GM19372 (cell line): ENCODE data around the gene MYLIP.

ENCODE experiments used
- ATAC-seq: cut with Tn5 transposase; IDR thresholded peaks from one replicate; pipeline ENCODE4 v1.9.1; 2021; ENCODE audit warnings: mild to moderate bottlenecking, low read depth, moderate library complexity; ENCODE audit not compliant: unreplicated experiment

Gene MYLIP

GRCh38 chr6:16136621-16137450 lies 8.0 kb downstream of the MYLIP start:
- no peak for ATAC-seq

- no peak for ATAC-seq
Measured at GRCh38 chr6:16137451-16137801, 8.5 kb downstream of the MYLIP start.

- ATAC-seq: no peak
Measured at GRCh38 chr6:16139556-16139955, 10.7 kb downstream of the MYLIP start.

GRCh38 chr6:16140607-16141006 lies 11.7 kb downstream of the MYLIP start:
- no peak for ATAC-seq

- ATAC-seq: no peak
Measured at GRCh38 chr6:16141514-16141913, 12.6 kb downstream of the MYLIP start.

GRCh38 chr6:16145038-16145437 lies 16.2 kb downstream of the MYLIP start:
- ATAC-seq: no peak

- no peak for ATAC-seq
Measured at GRCh38 chr6:16146028-16146427, 17.1 kb downstream of the MYLIP start.

- ATAC-seq: no peak
Measured at GRCh38 chr6:16146527-16146955, 17.7 kb downstream of the MYLIP start.

- no peak for ATAC-seq
Measured at GRCh38 chr6:16148498-16148897, 19.6 kb downstream of the MYLIP start.

- no peak for ATAC-seq
Measured at GRCh38 chr6:16149305-16149704, 20.4 kb downstream of the MYLIP start.

- ATAC-seq: no peak
Measured at GRCh38 chr6:16150098-16150497, 21.2 kb downstream of the MYLIP start.

GRCh38 chr6:16153211-16153820 lies 24.4 kb downstream of the MYLIP start:
- ATAC-seq: no peak

- ATAC-seq: no peak
Measured at GRCh38 chr6:16154904-16155303, 26.0 kb downstream of the MYLIP start.

- no peak for ATAC-seq
Measured at GRCh38 chr6:16157492-16157891, 28.6 kb downstream of the MYLIP start.

GRCh38 chr6:16157909-16158308 lies 29.0 kb downstream of the MYLIP start:
- ATAC-seq: no peak

GRCh38 chr6:16158943-16159557 lies 30.2 kb downstream of the MYLIP start:
- ATAC-seq: no peak

- ATAC-seq: no peak
Measured at GRCh38 chr6:16160794-16161193, 31.9 kb downstream of the MYLIP start.

- no peak for ATAC-seq
Measured at GRCh38 chr6:16162003-16162402, 33.1 kb downstream of the MYLIP start.

GRCh38 chr6:16163066-16163465 lies 34.2 kb downstream of the MYLIP start:
- ATAC-seq: no peak

GRCh38 chr6:16163535-16164300 lies 34.8 kb downstream of the MYLIP start:
- no peak for ATAC-seq

- no peak for ATAC-seq
Measured at GRCh38 chr6:16165641-16166040, 36.8 kb downstream of the MYLIP start.
